DND-41 (cell line): ENCODE results near the gene UCHL5.
A peak's percentile ranks its signal among the peaks of the same experiment; 100 is the strongest.

Experiments used
- ATAC-seq: fragments of 200-7000 bp; cut with Tn5 transposase; 3 replicates; pipeline ENCODE4 v1.9.1; 2021; ENCODE audit warnings: low read depth; ENCODE audit not compliant: insufficient read depth
- DNase-seq: peaks from one replicate; pipeline ENCODE4 v3.0.0-alpha.2; 2020
- H2AFZ ChIP-seq: 2 replicates; pipeline ENCODE4 v1.6.0; 2012; ENCODE audit warnings: low read depth, low read length
- H3K27ac ChIP-seq: 2 replicates; pipeline ENCODE4 v1.5.1; 2012; ENCODE audit warnings: low read length, inconsistent platforms
- H3K27me3 ChIP-seq: fragments of 200-600 bp; sonication (generic); 2 replicates; pipeline ENCODE4 v1.6.0; 2012; ENCODE audit warnings: low read length, mild to moderate bottlenecking, inconsistent platforms; ENCODE audit not compliant: insufficient read depth, poor library complexity
- H3K36me3 ChIP-seq: 2 replicates; pipeline ENCODE4 v1.5.1; 2012; ENCODE audit warnings: low read length, inconsistent platforms; ENCODE audit not compliant: insufficient read depth
- H3K4me1 ChIP-seq: 2 replicates; pipeline ENCODE4 v1.5.1; 2012; ENCODE audit warnings: mild to moderate bottlenecking, low read length; ENCODE audit not compliant: insufficient read depth
- H3K4me2 ChIP-seq: 2 replicates; pipeline ENCODE4 v1.6.0; 2012; ENCODE audit warnings: mild to moderate bottlenecking, moderate library complexity, low read length, inconsistent platforms; ENCODE audit not compliant: insufficient read depth
- H3K4me3 ChIP-seq, 2 experiments: fragments of 200-600 bp in 1 of 2; shearing (Covaris generic) in 1 of 2; 2 replicates each; pipeline ENCODE4 v1.5.1; 2012 to 2016; ENCODE audit warnings: inconsistent platforms in 2 of 2, low read length in 2 of 2, mild to moderate bottlenecking in 2 of 2, low read depth in 1 of 2, moderate library complexity in 1 of 2
- H3K79me2 ChIP-seq: 2 replicates; pipeline ENCODE4 v1.6.0; 2012; ENCODE audit warnings: low read length, inconsistent platforms; ENCODE audit not compliant: insufficient read depth
- H3K9ac ChIP-seq: 2 replicates; pipeline ENCODE4 v1.6.0; 2012; ENCODE audit warnings: low read depth, mild to moderate bottlenecking, inconsistent platforms, low read length, moderate library complexity
- H3K9me3 ChIP-seq: 2 replicates; pipeline ENCODE4 v1.5.1; 2012; ENCODE audit warnings: low read length, moderate library complexity, mild to moderate bottlenecking, inconsistent platforms; ENCODE audit not compliant: insufficient read depth, severe bottlenecking
- H4K20me1 ChIP-seq: 2 replicates; pipeline ENCODE4 v1.6.0; 2012; ENCODE audit warnings: low read length; ENCODE audit not compliant: insufficient read depth
- CTCF ChIP-seq: IDR thresholded peaks from 2 replicates; pipeline ENCODE4 v1.5.1; 2012; ENCODE audit warnings: borderline replicate concordance, low read length, moderate library complexity, mild to moderate bottlenecking; ENCODE audit not compliant: poor library complexity, severe bottlenecking; ENCODE audit errors: extremely low read depth
- EZH2 ChIP-seq: IDR thresholded peaks from 3 replicates; pipeline ENCODE4 v1.6.1; 2012; ENCODE audit warnings: borderline replicate concordance, low read depth, mild to moderate bottlenecking, moderate library complexity, low read length, inconsistent platforms; ENCODE audit not compliant: severe bottlenecking

UCHL5 gene

GRCh38 chr1:193011406-193011805 is 47.8 kb downstream of the UCHL5 start:
- Histone ChIP-seq H3K4me1 (no peaks in the 10 kb centered on the region), H2AFZ (no peak overlapping the region), H3K4me3 (no peak overlapping the region), H3K9me3 (no peaks in the 10 kb centered on the region), H4K20me1 (no peaks in the 10 kb centered on the region), H3K4me2 (no peak overlapping the region), H3K27ac (no peak overlapping the region), H3K79me2 (no peaks in the 10 kb centered on the region), H3K36me3 (peaks cover 10% of the 10 kb centered on the region; the same call in 1 of the 2 replicates), H3K9ac (no peak overlapping the region), H3K27me3 (no peaks in the 10 kb centered on the region)
- TF ChIP-seq CTCF, result no peak
- no peak for TF ChIP-seq EZH2
- ATAC-seq (no peak), DNase-seq (no peak)

- Histone ChIP-seq H3K9me3 (no peaks in the 10 kb centered on the region), H3K4me3 (no peak overlapping the region)
These were observed 49.7 kb downstream of the UCHL5 start for GRCh38 chr1:193009501-193009900.

GRCh38 chr1:193005785-193006184 is 53.4 kb downstream of the UCHL5 start:
- Histone ChIP-seq H3K27ac (no peak overlapping the region), H3K27me3 (no peaks in the 10 kb centered on the region), H3K36me3 (no peaks in the 10 kb centered on the region; the same call in 1 of the 2 replicates), H3K4me2 (no peak overlapping the region), H3K4me3 (no peak overlapping the region), H4K20me1 (no peaks in the 10 kb centered on the region), H3K79me2 (no peaks in the 10 kb centered on the region), H3K9me3 (no peaks in the 10 kb centered on the region), H3K4me1 (no peaks in the 10 kb centered on the region), H3K9ac (no peak overlapping the region), H2AFZ (no peak overlapping the region)
- TF ChIP-seq CTCF, result no peak
- TF ChIP-seq EZH2, result no peak
- DNase-seq (no peak), ATAC-seq (no peak)

More at GRCh38 chr1:193009501-193009900, 49.7 kb downstream of the UCHL5 start:
- DNase-seq (no peak), ATAC-seq (0 out of 3 replicates have a peak, but pooled peaks have one; percentile 20)
- H3K9ac ChIP-seq, result no peak overlapping the region
- no peaks in the 10 kb centered on the region for H3K4me1 ChIP-seq
- no peak overlapping the region for H2AFZ ChIP-seq
- no peaks in the 10 kb centered on the region for H3K27me3 ChIP-seq
- H3K27ac ChIP-seq, result no peak overlapping the region
- no peak for TF ChIP-seq CTCF
- TF ChIP-seq EZH2, result no peak
- 0 out of 2 replicates have a peak, but pooled peaks cover 1% of the 10 kb centered on the region for H3K36me3 ChIP-seq
- H4K20me1 ChIP-seq, result no peaks in the 10 kb centered on the region
- H3K79me2 ChIP-seq, result no peaks in the 10 kb centered on the region
- H3K4me2 ChIP-seq, result no peak overlapping the region
